NT2/D1 (cell line): ENCODE measurements around the gene DCDC2B.

Experiments
- SUZ12 ChIP-seq: IDR thresholded peaks from 2 replicates; pipeline ENCODE4 v1.6.1; 2011; ENCODE audit not compliant: insufficient read length, insufficient read depth; ENCODE audit errors: extremely low read depth
- YY1 ChIP-seq: IDR thresholded peaks from 2 replicates; pipeline ENCODE4 v1.6.1; 2011; ENCODE audit not compliant: insufficient read length, insufficient read depth
- ZNF274 ChIP-seq: IDR thresholded peaks from 2 replicates; pipeline ENCODE4 v1.6.1; 2011; ENCODE audit warnings: mild to moderate bottlenecking, low read depth, low read length

DNA sequence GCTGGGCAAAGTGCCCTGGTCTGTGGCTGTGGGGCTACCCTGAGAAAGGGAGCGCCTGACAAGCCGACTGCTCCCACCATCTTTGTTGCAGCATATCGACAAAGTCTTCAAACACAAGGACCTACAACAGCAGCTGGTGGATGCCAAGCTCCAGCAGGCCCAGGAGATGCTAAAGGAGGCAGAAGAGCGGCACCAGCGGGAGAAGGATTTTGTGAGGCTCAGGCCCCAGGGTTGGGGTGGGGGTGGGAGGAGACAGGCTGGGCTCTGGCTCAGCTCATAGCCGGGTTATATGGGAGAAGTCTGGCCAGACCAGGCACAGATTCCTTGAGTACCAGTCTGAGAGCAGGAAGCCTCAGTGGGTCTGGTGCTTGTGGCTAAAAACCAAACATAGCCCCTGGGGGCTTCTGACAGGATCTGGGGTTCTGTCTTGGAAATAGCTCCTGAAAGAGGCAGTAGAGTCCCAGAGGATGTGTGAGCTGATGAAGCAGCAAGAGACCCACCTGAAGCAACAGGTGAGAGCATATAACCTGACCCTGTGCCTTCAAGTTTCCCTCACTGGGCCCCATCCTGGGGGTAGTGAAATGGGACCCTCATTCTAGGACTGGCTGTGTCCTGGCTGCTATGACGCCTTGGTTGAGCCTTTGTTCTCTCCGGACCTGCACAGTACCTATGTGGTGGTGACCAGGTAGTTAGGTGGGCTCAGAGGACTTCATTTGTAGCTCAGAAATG is 16.5 kb upstream of the DCDC2B start:
- TF ChIP-seq ZNF274 (no peak), YY1 (no peak), SUZ12 (no peak)
